GM12872 (cell line): Measurements from ENCODE around the gene ALG12.

Experiments used
- TF ChIP-seq, protein P1 (sequence below): IDR thresholded peaks from 3 replicates; pipeline ENCODE4 v1.5.1; 2011; ENCODE audit warnings: low read depth, mild to moderate bottlenecking, low read length, moderate library complexity; ENCODE audit not compliant: insufficient read depth

ALG12 gene

DNA sequence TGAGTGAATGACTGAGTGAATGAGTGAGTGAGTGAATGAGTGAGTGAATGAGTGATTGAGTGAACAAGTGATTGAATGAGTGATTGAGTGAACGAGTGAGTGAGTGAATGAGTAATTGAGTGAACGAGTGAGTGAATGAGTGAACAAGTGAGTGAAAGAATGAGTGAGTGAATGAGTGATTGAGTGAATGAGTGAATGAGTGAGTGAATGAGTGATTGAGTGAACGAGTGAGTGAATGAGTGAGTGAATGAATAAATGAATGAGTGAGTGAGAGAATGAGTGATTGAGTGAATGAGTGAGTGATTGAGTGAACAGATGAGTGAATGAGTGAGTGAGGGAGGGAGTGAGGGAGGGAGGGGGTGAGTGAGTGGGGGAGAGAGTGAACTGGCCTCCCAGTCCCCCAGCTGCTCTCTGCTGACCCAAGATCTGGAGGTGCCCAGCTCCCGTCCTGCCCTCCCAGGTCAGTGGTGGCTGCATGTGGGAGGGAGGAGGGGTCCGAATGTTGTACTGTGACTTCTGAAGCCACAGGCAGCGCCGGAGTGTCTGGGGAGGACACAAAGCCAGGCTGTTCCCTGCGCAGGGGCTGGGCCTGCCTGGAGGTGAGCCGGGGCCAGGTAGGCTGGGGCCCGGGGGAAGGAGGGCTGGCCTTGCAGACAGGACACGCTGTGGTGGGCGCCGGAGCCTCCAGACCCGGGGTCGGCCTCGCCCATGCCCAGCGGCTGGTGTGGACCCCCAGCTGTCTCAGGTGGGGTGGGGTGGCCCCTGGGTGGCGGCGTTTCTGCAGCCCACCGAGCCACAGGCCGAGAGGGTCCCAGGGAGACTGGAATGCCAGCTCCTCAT lies 24.5 kb upstream of the ALG12 start:
- TF ChIP-seq, protein P1, sequence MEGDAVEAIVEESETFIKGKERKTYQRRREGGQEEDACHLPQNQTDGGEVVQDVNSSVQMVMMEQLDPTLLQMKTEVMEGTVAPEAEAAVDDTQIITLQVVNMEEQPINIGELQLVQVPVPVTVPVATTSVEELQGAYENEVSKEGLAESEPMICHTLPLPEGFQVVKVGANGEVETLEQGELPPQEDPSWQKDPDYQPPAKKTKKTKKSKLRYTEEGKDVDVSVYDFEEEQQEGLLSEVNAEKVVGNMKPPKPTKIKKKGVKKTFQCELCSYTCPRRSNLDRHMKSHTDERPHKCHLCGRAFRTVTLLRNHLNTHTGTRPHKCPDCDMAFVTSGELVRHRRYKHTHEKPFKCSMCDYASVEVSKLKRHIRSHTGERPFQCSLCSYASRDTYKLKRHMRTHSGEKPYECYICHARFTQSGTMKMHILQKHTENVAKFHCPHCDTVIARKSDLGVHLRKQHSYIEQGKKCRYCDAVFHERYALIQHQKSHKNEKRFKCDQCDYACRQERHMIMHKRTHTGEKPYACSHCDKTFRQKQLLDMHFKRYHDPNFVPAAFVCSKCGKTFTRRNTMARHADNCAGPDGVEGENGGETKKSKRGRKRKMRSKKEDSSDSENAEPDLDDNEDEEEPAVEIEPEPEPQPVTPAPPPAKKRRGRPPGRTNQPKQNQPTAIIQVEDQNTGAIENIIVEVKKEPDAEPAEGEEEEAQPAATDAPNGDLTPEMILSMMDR, result no peak

- TF ChIP-seq, protein P1, result no peak
These were observed 23.5 kb upstream of the ALG12 start for GRCh38 chr22:49941507-49942316.

GRCh38 chr22:49938565-49939136 lies 20.4 kb upstream of the ALG12 start:
- TF ChIP-seq, protein P1, result no peak

GRCh38 chr22:49937758-49938564 lies 19.7 kb upstream of the ALG12 start:
- TF ChIP-seq, protein P1, result no peak

DNA sequence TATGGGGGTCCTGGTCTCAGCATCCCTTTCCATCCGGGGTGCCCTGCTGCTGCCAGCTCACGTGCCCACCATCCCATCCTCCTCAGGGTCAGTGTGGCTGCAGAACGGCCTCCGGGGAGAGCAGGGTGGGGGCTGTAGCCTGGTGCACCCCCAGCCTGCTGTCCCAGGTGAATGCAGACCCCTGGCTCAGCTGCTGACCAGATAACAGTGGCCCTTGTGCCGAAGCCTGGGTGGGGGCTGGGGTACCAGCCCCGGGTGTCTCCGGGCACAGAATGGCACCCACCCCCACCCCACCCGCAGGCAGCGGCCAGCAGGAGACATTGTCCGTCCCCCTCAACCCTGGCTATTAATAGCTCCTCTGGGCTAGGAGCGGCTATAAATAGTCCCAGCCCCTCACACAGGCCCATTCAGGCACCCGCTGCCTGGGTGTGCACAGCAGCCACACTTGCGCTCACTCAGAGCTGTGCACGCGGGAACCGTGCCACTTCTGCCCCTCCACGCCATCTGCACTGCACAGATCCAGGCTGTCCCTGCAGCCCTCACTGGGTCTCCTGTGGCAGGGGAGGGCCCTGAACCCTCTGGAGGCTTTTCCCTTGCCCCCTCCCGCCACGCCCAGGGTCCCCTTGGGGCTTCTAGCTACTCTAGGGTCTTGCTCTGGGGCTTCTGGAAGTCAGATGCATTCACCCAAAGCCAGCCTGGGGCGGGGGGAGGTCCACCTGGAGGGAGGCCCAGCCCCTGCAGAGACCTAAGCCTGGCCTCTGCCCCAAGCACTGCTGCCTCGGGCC lies 18.9 kb upstream of the ALG12 start:
- TF ChIP-seq, protein P1, result no peak

- TF ChIP-seq, protein P1, result no peak
These were observed 18.1 kb upstream of the ALG12 start for GRCh38 chr22:49936018-49936972.
